GM12872 (cell line): Measurements from ENCODE around the gene UBXN11.

Experiments
- CTCF ChIP-seq: IDR thresholded peaks from 3 replicates; pipeline ENCODE4 v1.5.1; 2011; ENCODE audit warnings: low read depth, mild to moderate bottlenecking, low read length, moderate library complexity; ENCODE audit not compliant: insufficient read depth

UBXN11 gene

DNA sequence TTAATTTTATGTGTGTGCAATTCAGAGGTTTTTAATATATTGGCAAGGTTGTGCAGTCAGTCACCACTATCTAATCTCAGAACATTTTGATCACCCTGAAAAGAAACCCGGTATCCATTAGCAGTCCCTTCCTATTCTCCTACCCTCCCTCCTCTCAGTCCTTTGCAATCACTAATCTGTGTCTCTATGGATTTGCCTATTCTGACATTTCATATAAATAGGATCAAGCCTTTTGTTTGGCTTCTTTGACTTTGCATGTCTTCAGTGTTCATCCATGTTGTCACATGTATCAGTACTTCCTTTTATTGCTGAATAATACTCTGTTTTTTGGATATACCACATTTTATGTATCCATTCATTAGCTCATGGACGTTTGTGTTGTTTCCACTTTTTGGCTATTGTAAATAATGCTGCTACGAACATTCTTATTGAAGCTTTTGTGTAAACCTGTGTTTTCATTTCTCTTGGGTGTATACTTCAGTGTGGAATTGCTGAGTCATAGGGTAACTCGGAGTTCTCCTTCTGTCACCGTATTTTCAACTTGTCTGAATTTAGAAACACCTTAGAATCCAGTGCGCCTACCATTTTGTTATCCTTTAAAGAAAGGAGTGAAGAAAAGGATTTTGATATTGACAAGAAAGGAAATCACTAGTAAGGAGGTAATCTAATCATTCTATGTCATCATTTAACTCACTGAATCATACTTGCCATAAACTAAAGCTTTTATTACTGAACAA lies 69.0 kb downstream of the UBXN11 start:
- no peak for TF ChIP-seq CTCF

GRCh38 chr1:26234644-26235370 lies 71.6 kb downstream of the UBXN11 start:
- peak; percentile 18; the same call in 1 of the 3 replicates for TF ChIP-seq CTCF

- peak; percentile 93 for TF ChIP-seq CTCF
These were observed 72.4 kb downstream of the UBXN11 start, which contains the start of gene CEP85 for GRCh38 chr1:26233903-26234643. Gene CEP85, plus strand, starts transcription at chr1:26234200. Its CDS starts 5,584 bp downstream, at chr1:26239784.
